Pancreas (tissue), 10 donors: ENCODE data around the gene NUDT14. TPM values are rescaled to one million over a fixed set of nuclear protein-coding genes. Genes with fewer than 3 reads are reported as not detected.
A peak's percentile ranks its signal among the peaks of the same experiment; 100 is the strongest.

ENCODE experiments used
- ATAC-seq, 4 donors: fragments of 200-7000 bp; cut with Tn5 transposase; one replicate each; pipeline versions ENCODE4 v1.8.0 to v1.9.1; 2020; ENCODE audit warnings: mild to moderate bottlenecking in 4 of 4, moderate library complexity in 4 of 4
- DNase-seq, 6 donors: peaks; one replicate each; pipeline ENCODE4 v3.0.0-alpha.2; 2020
- FAIRE-seq: peaks from 2 replicates; lab custom pipeline; 2012; peaks lifted over from hg19 to GRCh38; lab: Jason Lieb, UNC
- H3K27ac ChIP-seq, 4 donors: fragments of 200-600 bp; sonication (generic); 1 replicate in 3 of 4; 2 replicates in 1 of 4; pipeline versions ENCODE4 v1.5.0 to v1.8.0; 2020
- H3K27me3 ChIP-seq, 4 donors: fragments of 200-600 bp; one replicate each; pipeline ENCODE4 v1.8.0; 2021
- H3K36me3 ChIP-seq, 3 donors: fragments of 200-600 bp; sonication (generic) in 1 of 3; one replicate each; pipeline versions ENCODE4 v1.5.0 to v1.8.0; 2020 to 2021
- H3K4me1 ChIP-seq, 3 donors: fragments of 200-600 bp; one replicate each; pipeline ENCODE4 v1.8.0; 2021
- H3K4me3 ChIP-seq, 4 donors: fragments of 200-600 bp; sonication (generic) in 2 of 4; one replicate each; pipeline versions ENCODE4 v1.5.0 to v1.8.0; 2020 to 2021
- H3K9me3 ChIP-seq, 4 donors: fragments of 200-600 bp; one replicate each; pipeline ENCODE4 v1.8.0; 2021
- WGBS, 2 donors: extraction: QIAGEN DNeasy Blood & Tissue Kit; methylation state at CpG; one replicate each; pipeline ENCODE4 v1.1.7; 2013; 5-methylcytosine and 5-hydroxymethylcytosine counted together
- intact Hi-C, 3 donors: fragments of 100-400 bp; cut with DNase I; formaldehyde crosslinking; loops; one replicate each; pipeline versions ENCODE4 v1.11.1 to v1.14.2; 2022
- polyA plus RNA-seq, 2 donors: library from polyadenylated mRNA; stranded (reverse); fragments of 200-250 nt; gene quantifications; one replicate each; pipeline ENCODE4 v1.2.3, GENCODE V29; 2013
- total RNA-seq, 6 donors: library from RNA; stranded (reverse); fragmentation: NEBNext Ultra II Directional in 4 of 6; extraction: Animal tissue kit (Norgen Biotek cat#: 25700) in 4 of 6; gene quantifications; one replicate each; pipeline versions ENCODE4 v1.2.1 to v1.2.4, GENCODE V29; 2021 to 2023
- TF ChIP-seq, protein P1 (sequence below), 4 donors: fragments of 200-600 bp; sonication (generic) in 3 of 4; IDR thresholded peaks; one replicate each; pipeline versions ENCODE4 v1.5.0 to v1.8.0; 2021; ENCODE audit warnings: antibody characterized with exemption in 4 of 4
- donor health status: healthy with polysubstance abuse.
- donor health status: DM: no; HTN: no; CAD: no; lungs with moderate emphysema.
- donor health status: DM: no; HTN: no; CAD: no.
- donor health status: control.
- donor health status: control.
- donor health status: Bipolar disorder and iron deficiency.
- donor health status: DM: yes; HTN: yes; CAD: no.
- donor health status: DM: no; HTN: no; CAD: no.
- donor health status: DM: no; HTN: no; CAD: no.
- donor health status: DM: yes; HTN: yes; CAD: no.

The NUDT14 gene
- total and polyA plus RNA-seq, 8 donors, result 24.7 to 64.9 (median 32.6) TPM

- TF ChIP-seq, protein P1, sequence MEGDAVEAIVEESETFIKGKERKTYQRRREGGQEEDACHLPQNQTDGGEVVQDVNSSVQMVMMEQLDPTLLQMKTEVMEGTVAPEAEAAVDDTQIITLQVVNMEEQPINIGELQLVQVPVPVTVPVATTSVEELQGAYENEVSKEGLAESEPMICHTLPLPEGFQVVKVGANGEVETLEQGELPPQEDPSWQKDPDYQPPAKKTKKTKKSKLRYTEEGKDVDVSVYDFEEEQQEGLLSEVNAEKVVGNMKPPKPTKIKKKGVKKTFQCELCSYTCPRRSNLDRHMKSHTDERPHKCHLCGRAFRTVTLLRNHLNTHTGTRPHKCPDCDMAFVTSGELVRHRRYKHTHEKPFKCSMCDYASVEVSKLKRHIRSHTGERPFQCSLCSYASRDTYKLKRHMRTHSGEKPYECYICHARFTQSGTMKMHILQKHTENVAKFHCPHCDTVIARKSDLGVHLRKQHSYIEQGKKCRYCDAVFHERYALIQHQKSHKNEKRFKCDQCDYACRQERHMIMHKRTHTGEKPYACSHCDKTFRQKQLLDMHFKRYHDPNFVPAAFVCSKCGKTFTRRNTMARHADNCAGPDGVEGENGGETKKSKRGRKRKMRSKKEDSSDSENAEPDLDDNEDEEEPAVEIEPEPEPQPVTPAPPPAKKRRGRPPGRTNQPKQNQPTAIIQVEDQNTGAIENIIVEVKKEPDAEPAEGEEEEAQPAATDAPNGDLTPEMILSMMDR (IDR thresholded peaks at IDR 0.05), result no peak
- intact Hi-C loops, result no loop called here
- ATAC-seq (peak in 3 of 4 donors; percentile 31 to 77 (median 64)), FAIRE-seq (no peak), DNase-seq (peak in 2 of 6 donors; percentile 16 to 78)
- 64 to 80% methylated on average over 27 of the region's 27 CpGs for WGBS, 2 donors
- Histone ChIP-seq H3K4me1 (no peaks in the 10 kb centered on the region), H3K27me3 (no peaks in the 10 kb centered on the region), H3K27ac (no peak overlapping the region), H3K9me3 (no peaks in the 10 kb centered on the region), H3K36me3 (peaks cover 3 to 33% (median 14%) of the 10 kb centered on the region in 3 donors), H3K4me3 (no peak overlapping the region)
Observed at GRCh38 chr14:105221598-105222178, 40.6 kb upstream of the NUDT14 start.

GRCh38 chr14:105220699-105221597 lies 39.8 kb upstream of the NUDT14 start:
- intact Hi-C loops, result no loop called here
- Histone ChIP-seq H3K36me3 (peaks cover 3 to 27% (median 14%) of the 10 kb centered on the region in 3 donors), H3K4me3 (no peak overlapping the region), H3K4me1 (no peaks in the 10 kb centered on the region), H3K27me3 (no peaks in the 10 kb centered on the region), H3K27ac (no peak overlapping the region), H3K9me3 (no peaks in the 10 kb centered on the region)
- TF ChIP-seq, protein P1 (IDR thresholded peaks at IDR 0.05), result no peak
- ATAC-seq, result peak in 3 of 4 donors; percentile 51 to 76 (median 66)
- no peak for FAIRE-seq
- peak in 3 of 6 donors; percentile 31 to 66 (median 34) for DNase-seq
- WGBS, 2 donors, result 73 to 75% methylated on average over 29 of the region's 29 CpGs

- DNase-seq (peak in 1 of 6 donors; percentile 73), FAIRE-seq (no peak), ATAC-seq (no peak)
- TF ChIP-seq, protein P1 (IDR thresholded peaks at IDR 0.05), result no peak
- Histone ChIP-seq H3K27ac (no peak overlapping the region), H3K4me1 (no peaks in the 10 kb centered on the region), H3K9me3 (no peaks in the 10 kb centered on the region), H3K27me3 (no peaks in the 10 kb centered on the region), H3K4me3 (no peak overlapping the region), H3K36me3 (peaks cover 3 to 24% (median 14%) of the 10 kb centered on the region in 3 donors)
- intact Hi-C loops, result no loop called here
- 96% methylated on average over 17 of the region's 17 CpGs for WGBS, 2 donors
Observed at GRCh38 chr14:105219753-105220152, 38.6 kb upstream of the NUDT14 start.

DNA sequence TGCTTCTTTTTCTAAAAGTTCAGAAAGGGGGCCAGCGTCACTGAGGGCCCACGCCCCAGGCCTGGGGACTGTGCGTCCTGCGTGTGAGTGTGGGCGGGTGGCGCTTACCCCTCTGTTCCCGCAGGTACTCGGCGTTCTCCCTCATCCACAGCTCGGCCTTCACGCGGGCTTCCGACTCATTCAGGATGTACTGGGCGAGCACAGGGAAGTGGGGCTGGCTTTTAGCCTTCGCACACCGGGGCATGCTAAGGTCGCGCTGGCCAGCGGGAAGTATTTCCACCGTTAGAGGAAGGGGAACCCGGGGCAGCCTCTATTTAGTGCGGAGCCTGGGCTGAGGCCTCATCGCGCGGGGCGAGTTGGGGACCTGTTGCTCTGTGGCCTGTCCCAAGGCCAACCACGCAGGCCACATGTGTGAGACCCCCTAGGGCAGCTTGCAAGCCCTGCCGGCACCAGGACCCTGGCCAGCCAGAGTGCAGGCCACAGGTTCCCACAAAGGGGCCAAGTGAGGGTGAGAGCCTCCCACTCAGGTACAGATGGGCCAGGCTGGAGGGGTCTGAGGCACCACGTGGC lies 38.0 kb upstream of the NUDT14 start:
- intact Hi-C loops, result no loop called here
- 95 to 96% methylated on average over 29 of the region's 29 CpGs for WGBS, 2 donors
- Histone ChIP-seq H3K4me3 (no peak overlapping the region), H3K36me3 (peaks cover 3 to 24% (median 8%) of the 10 kb centered on the region in 3 donors), H3K9me3 (no peaks in the 10 kb centered on the region), H3K27me3 (no peaks in the 10 kb centered on the region), H3K4me1 (no peaks in the 10 kb centered on the region), H3K27ac (no peak overlapping the region)
- ATAC-seq (no peak), DNase-seq (no peak), FAIRE-seq (no peak)
- TF ChIP-seq, protein P1 (IDR thresholded peaks at IDR 0.05), result no peak
